ENCODE data around the gene BBX.

Gene BBX

GRCh38 chr3:107790612-107791011, 267.9 kb downstream of the BBX start:
- Histone ChIP-seq H3K4me1 (no peaks in the 10 kb centered on the region), H3K9me3 (no peaks in the 10 kb centered on the region; the same call in 1 of the 2 replicates), H3K4me3 (ENCODE audit: low read depth, low read length) (no peak overlapping the region), H3K27me3 (no peaks in the 10 kb centered on the region), H3K36me3 (peaks cover 11% of the 10 kb centered on the region)
- DNase-seq, result no peak
- no peak for TF ChIP-seq CTCF (IDR thresholded peaks at IDR 0.05; ENCODE audit: low read depth, low read length)

GRCh38 chr3:107791027-107791426, 268.3 kb downstream of the BBX start:
- no peak overlapping the region for H3K4me3 ChIP-seq (ENCODE audit: low read depth, low read length)
- H3K36me3 ChIP-seq, result peaks cover 11% of the 10 kb centered on the region
- H3K27me3 ChIP-seq, result no peaks in the 10 kb centered on the region
- DNase-seq, result no peak
- no peak for TF ChIP-seq CTCF (IDR thresholded peaks at IDR 0.05; ENCODE audit: low read depth, low read length)
- H3K4me1 ChIP-seq, result no peaks in the 10 kb centered on the region
- no peaks in the 10 kb centered on the region; the same call in 1 of the 2 replicates for H3K9me3 ChIP-seq

- Histone ChIP-seq H3K4me1 (no peaks in the 10 kb centered on the region), H3K36me3 (peaks cover 11% of the 10 kb centered on the region), H3K9me3 (no peaks in the 10 kb centered on the region; the same call in 1 of the 2 replicates), H3K27me3 (no peaks in the 10 kb centered on the region), H3K4me3 (ENCODE audit: low read depth, low read length) (no peak overlapping the region)
- DNase-seq, result no peak
- no peak for TF ChIP-seq CTCF (IDR thresholded peaks at IDR 0.05; ENCODE audit: low read depth, low read length)
These were observed 268.7 kb downstream of the BBX start for GRCh38 chr3:107791450-107791849.

- DNase-seq, result no peak
- Histone ChIP-seq H3K9me3 (no peaks in the 10 kb centered on the region), H3K36me3 (peaks cover 16% of the 10 kb centered on the region), H3K4me3 (ENCODE audit: low read depth, low read length) (no peak overlapping the region), H3K27me3 (no peaks in the 10 kb centered on the region), H3K4me1 (no peaks in the 10 kb centered on the region)
- peak; percentile 48 for TF ChIP-seq CTCF (IDR thresholded peaks at IDR 0.05; ENCODE audit: low read depth, low read length)
These were observed 272.1 kb downstream of the BBX start for GRCh38 chr3:107794664-107795443.

- no peak for TF ChIP-seq CTCF (IDR thresholded peaks at IDR 0.05; ENCODE audit: low read depth, low read length)
These were observed 272.8 kb downstream of the BBX start for GRCh38 chr3:107795514-107796094.

GRCh38 chr3:107796791-107797190, 274.0 kb downstream of the BBX start:
- DNase-seq, result no peak
- H3K36me3 ChIP-seq, result peaks cover 24% of the 10 kb centered on the region

More at GRCh38 chr3:107795514-107796094, 272.8 kb downstream of the BBX start:
- Histone ChIP-seq H3K4me1 (no peaks in the 10 kb centered on the region), H3K4me3 (ENCODE audit: low read depth, low read length) (no peak overlapping the region), H3K27me3 (no peaks in the 10 kb centered on the region), H3K9me3 (no peaks in the 10 kb centered on the region), H3K36me3 (peaks cover 20% of the 10 kb centered on the region)
- DNase-seq, result peak; percentile 13

More at GRCh38 chr3:107796791-107797190, 274.0 kb downstream of the BBX start:
- no peaks in the 10 kb centered on the region for H3K27me3 ChIP-seq
- H3K9me3 ChIP-seq, result no peaks in the 10 kb centered on the region
- no peak for TF ChIP-seq CTCF (IDR thresholded peaks at IDR 0.05; ENCODE audit: low read depth, low read length)
- H3K4me3 ChIP-seq (ENCODE audit: low read depth, low read length), result no peak overlapping the region
- no peaks in the 10 kb centered on the region for H3K4me1 ChIP-seq

Measured in BE2C (cell line).